Cardiac muscle cell (in vitro differentiated cells and primary cell): Measurements from ENCODE around the gene TMEM120B. TPM values are rescaled to one million over a fixed set of nuclear protein-coding genes. Genes with fewer than 3 reads are reported as not detected.

Experiments
- DNase-seq, 2 donors: peaks; one replicate each; pipeline versions ENCODE4 v3.0.0 to v3.0.0-alpha.2; 2010 to 2017; ENCODE audit warnings: low read depth in 1 of 2, low spot score in 1 of 2
- H3K27ac ChIP-seq: fragments of 200-600 bp; sonication (generic); 2 replicates; pipeline ENCODE4 v1.5.1; 2016
- H3K27me3 ChIP-seq: fragments of 200-600 bp; sonication (generic); 2 replicates; pipeline ENCODE4 v1.6.0; 2016; ENCODE audit warnings: control low read depth
- H3K36me3 ChIP-seq: fragments of 200-600 bp; sonication (generic); 2 replicates; pipeline ENCODE4 v1.5.1; 2016; ENCODE audit warnings: control low read depth
- H3K4me1 ChIP-seq: fragments of 200-600 bp; sonication (generic); 2 replicates; pipeline ENCODE4 v1.8.1; 2017; ENCODE audit warnings: low read depth, mild to moderate bottlenecking, mixed run types
- H3K4me3 ChIP-seq: fragments of 200-600 bp; sonication (generic); 2 replicates; pipeline ENCODE4 v1.5.1; 2016; ENCODE audit warnings: mild to moderate bottlenecking
- H3K9me3 ChIP-seq: fragments of 200-600 bp; sonication (generic); 2 replicates; pipeline ENCODE4 v1.5.1; 2017; ENCODE audit warnings: low read depth, mild to moderate bottlenecking, control low read depth
- polyA plus RNA-seq: library from polyadenylated mRNA; unstranded; fragments of >200 nt; fragmentation: Nextera tagmentation; extraction: Ambion mirVana; gene quantifications from 2 replicates; pipeline ENCODE4 v1.2.1, GENCODE V29; 2016
- total RNA-seq: library from RNA; depleted of rRNA; stranded (reverse); fragments of >200 nt; gene quantifications from 2 replicates; pipeline ENCODE4 v1.2.3, GENCODE V29; 2016
- TF ChIP-seq, protein P1 (sequence below): IDR thresholded peaks from 2 replicates; pipeline ENCODE4 v1.5.1; 2012; ENCODE audit warnings: low read depth, mild to moderate bottlenecking, low read length

The TMEM120B gene
- total and polyA plus RNA-seq, 2 experiments from 2014 or later = 19.7 to 30.7 TPM

DNA sequence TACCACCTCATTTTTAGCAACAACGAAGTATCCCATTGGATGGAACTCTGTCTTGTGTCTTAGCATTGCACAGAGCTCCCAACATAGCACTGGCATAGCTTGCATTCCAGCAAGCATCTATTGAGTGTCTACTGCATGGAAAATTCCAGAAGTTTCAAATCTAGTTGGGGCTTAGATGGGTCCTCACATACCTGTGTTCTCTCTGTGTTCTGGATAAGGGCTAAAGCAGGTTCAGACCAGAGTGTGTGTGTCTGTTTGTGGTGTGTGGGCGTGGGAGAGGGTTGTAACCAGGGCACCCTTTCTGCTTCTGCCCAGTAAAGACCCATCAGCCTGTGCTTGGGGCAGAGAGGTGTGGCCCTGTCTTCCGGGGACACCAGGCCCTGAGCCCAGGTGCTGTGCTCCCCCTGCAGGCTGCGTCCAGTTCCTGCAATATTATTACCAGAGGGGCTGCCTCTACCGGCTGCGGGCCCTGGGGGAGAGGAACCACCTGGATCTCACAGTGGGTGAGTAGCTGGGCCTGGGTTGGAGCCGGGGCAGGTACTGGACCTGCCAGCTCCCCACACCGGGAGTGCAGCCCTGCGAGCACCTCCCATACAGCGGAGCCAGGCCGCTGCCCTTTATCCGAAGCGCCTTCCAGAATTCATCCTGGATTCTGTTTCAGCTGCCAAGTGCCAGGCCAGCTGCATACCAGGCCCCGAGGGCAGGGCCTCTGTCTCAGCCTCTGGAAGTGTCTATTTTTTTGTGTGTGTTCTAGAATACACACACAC is 60.6 kb downstream of the TMEM120B start:
- peak; percentile 72 to 81 for DNase-seq
- Histone ChIP-seq H3K4me1 (peaks cover 24% of the 10 kb centered on the region), H3K36me3 (no peaks in the 10 kb centered on the region), H3K27ac (peak overlapping the region; percentile 0), H3K27me3 (no peaks in the 10 kb centered on the region), H3K4me3 (no peak overlapping the region), H3K9me3 (no peaks in the 10 kb centered on the region)
- TF ChIP-seq, protein P1, sequence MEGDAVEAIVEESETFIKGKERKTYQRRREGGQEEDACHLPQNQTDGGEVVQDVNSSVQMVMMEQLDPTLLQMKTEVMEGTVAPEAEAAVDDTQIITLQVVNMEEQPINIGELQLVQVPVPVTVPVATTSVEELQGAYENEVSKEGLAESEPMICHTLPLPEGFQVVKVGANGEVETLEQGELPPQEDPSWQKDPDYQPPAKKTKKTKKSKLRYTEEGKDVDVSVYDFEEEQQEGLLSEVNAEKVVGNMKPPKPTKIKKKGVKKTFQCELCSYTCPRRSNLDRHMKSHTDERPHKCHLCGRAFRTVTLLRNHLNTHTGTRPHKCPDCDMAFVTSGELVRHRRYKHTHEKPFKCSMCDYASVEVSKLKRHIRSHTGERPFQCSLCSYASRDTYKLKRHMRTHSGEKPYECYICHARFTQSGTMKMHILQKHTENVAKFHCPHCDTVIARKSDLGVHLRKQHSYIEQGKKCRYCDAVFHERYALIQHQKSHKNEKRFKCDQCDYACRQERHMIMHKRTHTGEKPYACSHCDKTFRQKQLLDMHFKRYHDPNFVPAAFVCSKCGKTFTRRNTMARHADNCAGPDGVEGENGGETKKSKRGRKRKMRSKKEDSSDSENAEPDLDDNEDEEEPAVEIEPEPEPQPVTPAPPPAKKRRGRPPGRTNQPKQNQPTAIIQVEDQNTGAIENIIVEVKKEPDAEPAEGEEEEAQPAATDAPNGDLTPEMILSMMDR = peak; percentile 77

DNA sequence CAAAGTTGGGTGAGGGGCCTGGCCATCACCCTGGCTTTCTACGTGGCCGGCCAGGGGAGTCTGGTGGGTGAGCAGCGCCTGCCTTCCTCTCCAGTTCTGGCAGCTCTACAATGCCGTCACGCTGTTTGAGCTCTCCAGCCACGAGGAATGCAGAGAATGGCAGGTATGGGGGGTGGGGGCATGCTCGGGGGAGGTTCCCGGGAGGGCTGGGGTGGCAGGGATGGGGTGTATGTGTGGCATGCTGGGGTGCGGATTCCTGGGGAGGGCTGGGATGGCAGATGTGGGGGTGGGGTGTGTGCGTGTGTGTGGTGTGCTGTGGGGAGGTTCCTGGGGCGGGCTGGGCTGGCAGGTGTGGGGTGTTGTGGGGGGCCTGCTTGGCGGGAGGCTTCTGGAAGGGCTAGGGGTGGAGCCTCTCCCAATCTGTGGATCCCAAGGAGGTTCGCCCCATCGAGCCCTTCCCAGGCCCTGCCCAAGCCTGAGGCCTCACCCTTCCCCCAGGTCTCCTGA is 62.5 kb downstream of the TMEM120B start:
- H3K27ac ChIP-seq = peak overlapping the region; percentile 12
- no peaks in the 10 kb centered on the region for H3K27me3 ChIP-seq
- no peak overlapping the region for H3K4me3 ChIP-seq
- TF ChIP-seq, protein P1 = no peak
- no peaks in the 10 kb centered on the region for H3K9me3 ChIP-seq
- DNase-seq = no peak
- H3K36me3 ChIP-seq = no peaks in the 10 kb centered on the region
- peaks cover 18% of the 10 kb centered on the region for H3K4me1 ChIP-seq

DNA sequence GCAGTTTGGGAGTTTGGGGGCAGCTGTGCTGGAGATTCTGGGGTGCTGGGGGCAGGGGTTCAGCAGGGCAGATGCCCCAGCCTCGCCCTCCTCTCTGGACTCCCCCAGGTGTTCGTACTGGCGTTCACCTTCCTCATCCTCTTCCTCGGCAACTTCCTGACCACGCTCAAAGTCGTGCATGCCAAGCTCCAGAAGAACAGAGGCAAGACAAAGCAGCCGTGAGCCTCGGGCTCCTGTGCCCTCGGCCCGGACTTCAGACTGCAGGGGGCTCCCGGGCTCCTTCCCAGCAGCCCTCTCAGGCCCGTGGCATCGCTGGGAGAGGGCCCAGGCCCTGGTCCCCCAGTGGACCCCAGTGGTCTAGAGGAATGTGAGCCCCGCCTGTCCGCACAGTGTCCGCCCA is 62.9 kb downstream of the TMEM120B start:
- Histone ChIP-seq H3K4me3 (no peak overlapping the region), H3K27me3 (no peaks in the 10 kb centered on the region), H3K9me3 (no peaks in the 10 kb centered on the region), H3K36me3 (peaks cover 3% of the 10 kb centered on the region), H3K4me1 (peaks cover 13% of the 10 kb centered on the region), H3K27ac (peak overlapping the region; percentile 12)
- TF ChIP-seq, protein P1 = no peak
- no peak for DNase-seq

DNA sequence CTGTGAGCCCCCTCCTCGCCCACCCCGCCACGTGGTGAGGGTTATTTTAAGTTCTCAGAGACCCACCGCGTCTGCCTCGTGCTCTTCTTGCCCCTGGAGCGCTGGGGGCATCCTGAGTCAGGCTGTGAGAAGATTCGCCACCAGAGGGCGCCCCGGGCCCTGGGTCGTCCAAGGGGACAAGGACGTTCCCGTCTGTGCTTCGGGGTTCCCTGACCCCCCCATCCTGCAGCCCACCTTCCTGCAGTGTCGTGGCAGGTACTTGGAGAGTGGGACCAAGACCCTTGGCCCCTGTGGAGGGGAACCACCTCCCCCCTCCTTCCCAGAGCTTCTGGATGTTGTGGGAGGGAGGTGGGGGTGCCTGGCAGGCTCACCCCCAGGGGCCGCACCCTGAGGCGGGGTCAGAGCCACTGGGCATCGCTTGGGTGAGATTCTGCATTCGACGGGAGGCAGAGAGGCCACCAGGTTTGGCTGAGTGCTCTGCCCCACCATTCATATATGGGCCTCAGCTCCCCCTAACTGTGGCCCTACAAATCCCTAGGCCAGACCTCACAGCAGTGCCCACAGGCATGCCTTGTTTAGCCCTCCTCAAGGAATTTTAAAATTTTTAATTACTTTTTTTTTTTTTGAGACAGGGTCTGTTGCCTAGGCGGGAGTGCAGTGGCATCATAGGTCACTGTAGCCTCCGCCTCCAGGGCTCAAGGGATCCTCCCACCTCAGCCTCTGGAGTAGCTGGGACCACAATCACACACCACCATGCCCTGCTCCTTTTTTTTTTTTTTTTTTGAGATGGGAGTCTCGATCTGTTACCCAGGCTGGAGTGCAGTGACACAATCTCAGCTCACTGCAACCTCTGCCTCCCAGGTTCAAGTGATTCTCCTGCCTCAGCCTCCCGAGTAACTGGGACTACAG is 63.9 kb downstream of the TMEM120B start:
- Histone ChIP-seq H3K9me3 (no peaks in the 10 kb centered on the region), H3K4me3 (no peak overlapping the region), H3K36me3 (peaks cover 6% of the 10 kb centered on the region), H3K27me3 (no peaks in the 10 kb centered on the region), H3K27ac (no peak overlapping the region), H3K4me1 (peaks cover 6% of the 10 kb centered on the region)
- DNase-seq = peak; percentile 73 to 87
- TF ChIP-seq, protein P1 = peak; percentile 92

DNA sequence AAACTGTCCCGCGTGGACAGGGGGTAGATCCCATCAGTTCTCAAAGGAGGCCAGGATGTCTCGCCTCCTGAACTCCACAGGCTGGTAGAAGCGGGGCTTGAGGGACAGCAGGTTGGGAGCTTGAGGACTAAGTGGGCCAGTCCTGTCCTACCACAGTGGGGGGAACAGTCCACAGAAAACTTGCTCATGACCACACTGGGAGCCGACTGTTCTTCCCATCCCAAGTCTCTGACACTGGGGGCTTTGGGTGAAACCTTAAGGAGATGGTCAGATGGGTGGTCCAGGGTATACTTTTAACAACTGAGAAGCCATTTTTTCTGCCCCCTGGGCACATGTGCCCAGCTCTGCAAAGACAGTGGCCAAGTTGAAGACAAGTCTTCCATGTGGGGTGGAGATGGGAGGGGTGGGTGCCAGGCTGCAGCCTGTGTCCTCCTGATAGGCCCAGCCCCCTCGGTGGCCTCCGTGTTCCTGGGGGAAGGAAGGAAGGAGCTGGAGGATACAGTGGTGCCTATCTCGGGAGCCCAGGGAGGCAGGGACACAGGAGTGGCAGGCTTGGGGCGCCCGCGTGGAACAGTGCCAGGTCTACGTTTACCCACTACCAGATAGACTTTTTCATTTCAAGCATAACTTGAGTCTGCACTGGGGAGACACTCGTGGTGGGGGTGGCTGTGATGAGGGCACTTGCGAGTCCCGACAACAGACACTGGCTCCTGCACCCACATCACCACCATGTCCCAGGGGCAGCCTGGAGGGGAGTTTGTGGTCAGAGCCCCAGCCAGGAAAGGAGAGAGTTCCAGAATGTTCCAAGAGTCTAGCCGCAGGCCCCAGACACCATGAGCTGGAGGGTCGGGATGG is 66.2 kb downstream of the TMEM120B start:
- DNase-seq = no peak
- Histone ChIP-seq H3K4me3 (no peak overlapping the region), H3K36me3 (peaks cover 6% of the 10 kb centered on the region), H3K27me3 (no peaks in the 10 kb centered on the region), H3K4me1 (peaks cover 12% of the 10 kb centered on the region), H3K27ac (no peak overlapping the region), H3K9me3 (no peaks in the 10 kb centered on the region)
- TF ChIP-seq, protein P1 = no peak
